Measurements from ENCODE around the gene TGM6. TPM values are rescaled to one million over a fixed set of nuclear protein-coding genes. Genes with fewer than 3 reads are reported as not detected.

TGM6 gene
- total and polyA plus RNA-seq, 4 donors: not detected

DNA sequence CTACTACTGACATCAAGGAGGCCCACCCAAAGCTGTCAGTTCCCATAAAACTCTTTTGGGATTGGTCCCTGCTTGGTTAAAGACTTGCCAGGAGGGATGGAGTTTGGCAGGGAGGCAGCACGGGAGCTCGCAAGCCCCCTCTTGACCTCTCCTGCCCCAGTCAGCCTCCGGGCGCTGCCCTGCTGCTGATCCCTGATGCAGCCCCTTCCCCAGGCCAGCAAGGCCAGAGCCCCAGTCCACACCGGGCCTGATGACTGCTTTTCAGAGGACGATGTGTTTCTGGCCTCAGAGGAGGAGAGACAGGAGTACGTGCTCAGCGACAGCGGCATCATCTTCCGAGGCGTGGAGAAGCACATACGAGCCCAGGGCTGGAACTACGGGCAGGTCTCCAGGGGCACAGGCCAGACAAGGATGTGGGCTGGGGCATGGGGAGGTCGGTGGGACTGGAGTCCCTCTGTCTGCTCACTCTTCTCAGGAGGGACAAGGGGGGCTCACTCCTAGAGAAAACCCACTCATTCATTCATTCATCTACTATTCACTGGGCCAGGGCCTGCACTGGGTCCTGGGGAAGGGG, 15.6 kb downstream of the TGM6 start:
- no peaks in the 10 kb centered on the region for H3K36me3 ChIP-seq (ENCODE audit: control insufficient read depth in 4 of 4, insufficient read depth in 4 of 4, low read length in 4 of 4)
- no peak for TF ChIP-seq CTCF (IDR thresholded peaks at IDR 0.05; ENCODE audit: control extremely low read depth, extremely low read depth)
- H3K4me3 ChIP-seq: no peak overlapping the region
- H3K27ac ChIP-seq (ENCODE audit: low read depth in 1 of 2, low read length in 1 of 2): no peak overlapping the region
- peaks cover 0 to 5% (median 0%) of the 10 kb centered on the region in 3 donors for H3K27me3 ChIP-seq (ENCODE audit: control insufficient read depth in 3 of 3, insufficient read depth in 3 of 3, low read length in 2 of 3)
- ATAC-seq (ENCODE audit: insufficient read depth, low FRiP score): no peak
- peaks cover 0 to 5% (median 0%) of the 10 kb centered on the region in 4 donors for H3K9me3 ChIP-seq (ENCODE audit: control insufficient read depth in 4 of 4, insufficient read depth in 3 of 4, low read length in 3 of 4)
- 86 to 88% methylated on average over 14 of the region's 14 CpGs for whole genome bisulfite sequencing, 2 donors
- no peak for DNase-seq
- no peaks in the 10 kb centered on the region for H3K4me1 ChIP-seq (ENCODE audit: control insufficient read depth in 5 of 5, insufficient read depth in 5 of 5, low read length in 5 of 5)
- no peak overlapping the region for H3K9ac ChIP-seq (ENCODE audit: insufficient read depth in 1 of 2, low read length in 2 of 2)

GRCh38 chr20:2397091-2397490, 16.4 kb downstream of the TGM6 start:
- TF ChIP-seq CTCF (IDR thresholded peaks at IDR 0.05; ENCODE audit: control extremely low read depth, extremely low read depth): no peak
- Histone ChIP-seq H3K9ac (ENCODE audit: insufficient read depth in 1 of 2, low read length in 2 of 2) (no peak overlapping the region), H3K9me3 (ENCODE audit: control insufficient read depth in 4 of 4, insufficient read depth in 3 of 4, low read length in 3 of 4) (peaks cover 0 to 5% (median 0%) of the 10 kb centered on the region in 4 donors), H3K27ac (ENCODE audit: low read depth in 1 of 2, low read length in 1 of 2) (no peak overlapping the region), H3K27me3 (ENCODE audit: control insufficient read depth in 3 of 3, insufficient read depth in 3 of 3, low read length in 2 of 3) (peaks cover 0 to 5% (median 0%) of the 10 kb centered on the region in 3 donors), H3K36me3 (ENCODE audit: control insufficient read depth in 4 of 4, insufficient read depth in 4 of 4, low read length in 4 of 4) (no peaks in the 10 kb centered on the region), H3K4me3 (no peak overlapping the region), H3K4me1 (ENCODE audit: control insufficient read depth in 5 of 5, insufficient read depth in 5 of 5, low read length in 5 of 5) (no peaks in the 10 kb centered on the region)
- ATAC-seq (ENCODE audit: insufficient read depth, low FRiP score) (no peak), DNase-seq (no peak)
- WGBS, 2 donors: 88 to 93% methylated on average over 8 of the region's 8 CpGs

GRCh38 chr20:2397595-2398145, 17.0 kb downstream of the TGM6 start:
- no peaks in the 10 kb centered on the region for H3K4me1 ChIP-seq (ENCODE audit: control insufficient read depth in 5 of 5, insufficient read depth in 5 of 5, low read length in 5 of 5)
- H3K9ac ChIP-seq (ENCODE audit: insufficient read depth in 1 of 2, low read length in 2 of 2): no peak overlapping the region
- TF ChIP-seq CTCF (IDR thresholded peaks at IDR 0.05; ENCODE audit: control extremely low read depth, extremely low read depth): no peak
- WGBS, 2 donors: 90 to 91% methylated on average over 12 of the region's 12 CpGs
- H3K27ac ChIP-seq (ENCODE audit: low read depth in 1 of 2, low read length in 1 of 2): no peak overlapping the region
- peaks cover 0 to 5% (median 0%) of the 10 kb centered on the region in 3 donors for H3K27me3 ChIP-seq (ENCODE audit: control insufficient read depth in 3 of 3, insufficient read depth in 3 of 3, low read length in 2 of 3)
- no peaks in the 10 kb centered on the region for H3K36me3 ChIP-seq (ENCODE audit: control insufficient read depth in 4 of 4, insufficient read depth in 4 of 4, low read length in 4 of 4)
- no peak for ATAC-seq (ENCODE audit: insufficient read depth, low FRiP score)
- peaks cover 0 to 5% (median 0%) of the 10 kb centered on the region in 4 donors for H3K9me3 ChIP-seq (ENCODE audit: control insufficient read depth in 4 of 4, insufficient read depth in 3 of 4, low read length in 3 of 4)
- no peak for DNase-seq
- H3K4me3 ChIP-seq: no peak overlapping the region
